ENCODE results near the gene FEV.

The FEV gene

DNA sequence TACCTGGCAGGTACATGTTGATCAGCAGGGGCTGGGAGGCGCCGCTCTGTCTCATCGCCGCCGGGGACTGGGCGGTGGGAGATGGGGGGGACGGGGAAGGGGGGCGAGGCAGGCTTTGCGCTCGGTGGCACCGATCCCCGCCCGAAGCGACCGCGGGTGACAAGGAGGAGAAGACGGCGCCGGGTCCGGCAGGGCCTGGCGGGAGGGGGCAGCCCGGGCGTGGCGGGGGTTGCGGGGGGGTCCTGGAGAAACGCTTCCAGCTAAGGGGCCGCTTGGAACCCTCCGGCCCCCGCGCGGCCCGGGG lies at the start of gene FEV:
TSS of gene FEV (minus strand) at position 164 of the 304 bp plus-strand sequence. CDS start at position 55, 109 bp downstream.
- DNase-seq = no peak

DNA sequence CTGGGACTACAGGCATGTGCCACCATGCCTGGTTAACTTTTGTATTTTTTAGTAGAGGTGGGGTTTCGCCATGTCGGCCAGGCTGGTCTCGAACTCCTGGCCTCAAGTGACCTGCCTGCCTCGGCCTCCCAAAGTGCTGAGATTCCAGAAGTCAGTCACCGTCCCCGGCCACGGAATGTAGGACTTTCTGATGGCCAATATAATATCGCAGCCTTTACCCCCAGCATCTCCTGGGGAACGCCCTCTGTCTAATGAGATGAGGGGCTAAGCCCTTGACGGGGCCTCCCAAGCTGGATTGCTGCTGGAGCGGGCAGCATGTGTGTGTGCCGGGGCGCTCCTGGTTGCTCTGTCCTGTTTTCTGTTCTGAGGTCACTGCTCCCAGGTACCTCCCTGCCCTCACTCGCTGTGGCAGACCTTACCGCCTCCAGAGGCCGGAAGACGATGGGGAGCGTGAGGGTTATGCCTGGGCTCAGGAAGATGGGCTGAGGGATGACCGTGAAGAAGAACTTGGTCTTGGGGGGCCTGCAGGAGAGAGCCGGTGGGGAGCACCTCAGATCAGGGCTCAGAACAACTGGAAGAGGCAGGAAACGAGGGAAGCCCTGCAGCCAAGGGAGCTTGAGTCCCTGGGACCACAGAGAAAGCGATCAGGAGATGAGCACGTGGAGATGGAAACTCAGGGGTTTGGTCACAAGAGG lies 47.2 kb upstream of the FEV start:
- no peak for DNase-seq

DNA sequence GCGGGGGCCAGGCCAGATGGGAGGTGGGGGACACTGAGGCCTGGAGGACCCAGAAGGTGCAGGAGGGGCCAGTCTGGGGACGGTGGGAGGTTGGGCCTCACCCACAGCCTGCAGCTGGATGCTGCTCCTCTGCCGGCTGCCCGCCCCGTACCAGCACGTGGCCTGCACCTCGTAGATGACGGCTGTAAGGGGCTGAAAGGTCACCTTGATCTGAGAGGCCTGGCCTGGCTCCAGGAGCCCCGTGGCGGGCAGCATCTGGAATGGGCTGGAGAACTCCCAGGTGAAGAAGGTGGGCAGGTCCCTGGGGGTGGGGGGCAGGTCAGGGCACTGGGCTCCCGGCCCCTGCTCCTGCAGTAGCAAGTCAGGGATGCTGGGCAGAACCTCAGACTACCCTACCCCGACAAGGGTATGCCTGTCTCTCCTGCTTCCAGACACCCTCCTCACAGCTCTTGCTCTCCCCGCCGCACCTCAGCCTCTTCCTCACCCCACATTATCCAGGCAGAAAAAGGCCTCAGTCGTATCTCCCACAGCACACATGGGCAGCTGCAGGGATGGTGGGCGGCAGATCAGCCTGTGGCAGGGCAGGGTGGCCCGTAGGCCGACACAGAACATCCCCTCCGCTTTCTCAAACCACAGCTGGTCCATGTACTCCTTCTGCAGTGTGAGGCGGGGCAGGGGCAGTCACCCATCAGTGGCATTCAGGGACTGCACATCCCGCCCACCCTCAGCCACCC lies 46.2 kb upstream of the FEV start:
- DNase-seq = no peak

DNA sequence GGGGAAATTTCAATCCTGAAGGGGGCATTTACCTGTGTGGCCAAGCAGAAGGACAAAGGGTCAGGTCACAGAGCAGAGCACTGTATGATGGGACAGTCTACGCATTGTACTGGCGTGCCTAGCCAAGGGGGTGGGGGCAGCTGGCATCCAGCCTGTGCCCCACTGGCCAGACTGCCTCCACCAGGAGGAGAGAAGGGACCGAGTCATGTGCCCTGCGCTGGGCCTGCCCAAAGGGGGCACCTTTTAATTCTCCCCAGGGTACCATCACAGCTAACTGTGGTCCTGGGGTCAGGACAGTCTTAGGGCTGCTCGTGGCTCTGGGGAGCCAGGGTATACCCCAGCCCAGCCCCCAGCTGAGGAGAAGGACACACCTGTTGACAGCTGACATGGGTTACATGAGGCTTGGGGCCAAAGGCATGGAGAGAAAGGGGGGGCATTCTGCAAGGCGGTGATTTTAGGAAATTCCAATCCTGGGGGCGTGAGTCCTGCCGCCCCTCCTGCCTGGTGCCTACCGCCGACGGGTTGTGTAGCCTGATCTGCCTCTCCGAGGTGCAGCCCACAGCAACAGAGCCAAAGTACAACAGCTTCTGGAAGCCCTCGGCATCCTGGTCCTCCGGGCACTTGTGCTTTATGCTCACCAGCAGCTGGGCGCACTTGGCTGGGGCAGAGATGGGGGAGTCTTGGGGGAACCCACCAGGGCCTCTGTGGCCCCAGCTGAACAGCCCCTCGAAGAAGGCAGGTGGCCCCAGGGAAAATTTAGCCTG lies 45.4 kb upstream of the FEV start:
- no peak for DNase-seq

DNA sequence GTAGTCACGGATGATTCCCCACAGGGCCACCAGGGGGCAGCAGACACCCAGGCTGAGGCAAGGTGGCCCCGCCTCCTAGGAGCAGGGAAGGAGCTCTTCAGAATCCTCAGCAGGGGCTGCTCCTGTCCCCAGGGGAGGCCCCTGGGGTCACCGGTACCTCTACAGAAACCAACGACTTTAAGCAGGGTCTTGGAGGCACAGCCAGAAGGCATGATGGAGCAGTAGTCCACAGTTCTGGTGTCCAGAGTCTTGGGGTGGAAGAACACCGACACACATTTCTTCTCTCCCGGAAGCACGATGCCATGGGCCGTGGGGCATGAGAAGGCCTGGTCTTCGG lies 44.8 kb upstream of the FEV start:
- peak; percentile 84 to 85 for DNase-seq

DNA sequence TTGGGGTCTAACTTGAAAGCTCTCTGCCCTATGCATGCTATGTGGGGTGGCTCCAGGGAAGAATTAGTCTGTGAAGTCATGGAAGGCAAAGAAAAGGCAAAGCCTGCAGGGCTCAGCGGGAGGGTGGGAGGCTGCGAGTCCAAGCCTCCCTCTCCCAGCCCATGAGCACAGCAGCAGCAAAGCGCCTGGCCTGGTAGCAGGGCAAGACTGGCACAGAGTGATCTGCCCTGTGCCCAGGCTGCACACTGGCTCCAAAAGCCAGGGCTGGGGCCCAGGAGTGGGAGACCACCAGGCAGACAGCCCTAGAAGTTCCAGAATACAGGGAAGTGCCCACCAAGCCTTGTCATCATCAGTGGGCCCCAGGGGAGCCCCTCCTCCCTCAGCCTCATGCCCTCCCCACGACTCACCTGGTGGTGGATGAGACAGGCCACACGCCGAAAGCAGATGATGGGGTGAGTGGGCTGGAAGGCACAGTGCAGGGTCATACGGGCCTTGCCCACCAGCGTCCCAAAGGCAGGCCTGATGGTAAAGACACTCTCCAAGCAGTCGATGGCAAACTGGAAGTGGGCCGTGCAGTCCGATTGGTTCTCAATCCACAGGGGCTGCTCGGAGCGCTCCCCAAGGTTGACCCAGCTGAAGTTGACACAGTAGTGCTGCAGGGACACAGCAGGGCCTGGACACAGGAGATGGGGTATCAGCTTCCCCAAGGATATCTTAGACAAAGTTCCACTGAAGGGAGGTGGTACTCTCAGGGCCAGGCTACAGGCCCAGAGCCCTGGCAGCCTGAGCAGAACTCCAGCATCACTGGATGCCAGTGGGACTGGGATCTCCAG lies 44.2 kb upstream of the FEV start:
- DNase-seq = no peak

DNA sequence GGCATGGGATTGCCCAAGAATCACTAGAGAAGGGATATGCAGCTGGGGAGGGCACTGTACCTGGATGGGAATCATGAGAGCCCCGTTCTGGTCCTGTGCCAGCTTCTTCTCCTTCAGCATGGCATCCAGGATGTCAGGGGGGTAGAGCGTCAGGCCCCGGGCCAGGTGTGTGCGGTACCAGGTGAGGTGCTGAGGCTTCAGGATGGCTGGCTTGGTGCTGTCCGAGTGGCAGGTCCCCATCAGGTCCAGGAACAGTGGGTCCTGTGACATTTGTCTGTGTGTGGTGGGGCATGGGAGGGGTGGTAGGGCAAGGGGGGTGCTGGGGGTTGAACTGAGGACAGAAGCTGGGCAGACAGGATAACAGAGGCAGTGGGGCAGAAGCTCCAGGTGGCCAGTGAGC lies 43.2 kb upstream of the FEV start:
- no peak for DNase-seq

DNA sequence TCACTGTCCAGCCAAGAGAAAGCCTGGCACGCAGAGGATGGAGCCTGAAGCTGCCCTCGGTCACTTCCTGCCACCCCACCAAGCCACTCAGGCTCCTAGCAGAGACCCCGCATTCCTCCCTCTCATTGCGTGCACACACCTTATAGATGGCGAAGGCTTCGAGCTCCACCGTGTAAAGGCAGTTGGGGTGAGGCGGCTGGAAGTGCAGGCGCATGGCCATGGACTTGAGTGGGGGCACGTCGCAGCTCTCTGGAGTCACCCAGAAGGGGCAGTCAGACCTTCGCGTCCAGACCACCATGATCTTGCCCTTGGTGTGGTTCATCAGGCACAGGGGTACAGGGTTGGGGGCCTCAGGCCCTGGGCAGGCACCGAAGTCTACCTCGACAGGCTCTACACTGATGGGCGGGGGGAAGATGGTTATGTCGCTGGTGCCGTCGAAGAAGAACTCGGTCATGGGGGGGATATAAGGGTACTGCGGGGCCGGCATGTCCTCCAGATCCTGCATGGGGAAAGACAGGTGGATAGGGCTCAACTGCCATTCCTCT lies 42.6 kb upstream of the FEV start:
- no peak for DNase-seq

DNA sequence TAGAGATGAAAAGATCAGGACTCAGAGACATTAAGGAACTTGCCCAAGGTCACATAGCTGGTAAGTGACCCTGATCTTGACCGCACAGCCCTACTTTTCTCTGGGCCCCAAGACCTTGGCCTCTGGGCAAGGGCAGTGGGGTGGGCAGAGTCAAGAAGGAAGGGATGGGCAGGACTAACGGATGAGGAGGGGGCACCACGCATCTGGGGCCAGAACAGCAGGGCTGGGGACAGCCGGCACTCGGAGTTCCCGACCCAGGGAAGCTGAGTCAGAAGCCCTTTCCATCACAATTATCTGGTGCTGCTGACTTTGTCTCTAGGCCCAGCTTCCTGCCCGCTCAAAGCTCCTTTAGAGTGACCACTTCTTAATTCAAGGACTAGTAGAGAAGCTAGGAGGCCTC lies 42.0 kb upstream of the FEV start:
- no peak for DNase-seq

DNA sequence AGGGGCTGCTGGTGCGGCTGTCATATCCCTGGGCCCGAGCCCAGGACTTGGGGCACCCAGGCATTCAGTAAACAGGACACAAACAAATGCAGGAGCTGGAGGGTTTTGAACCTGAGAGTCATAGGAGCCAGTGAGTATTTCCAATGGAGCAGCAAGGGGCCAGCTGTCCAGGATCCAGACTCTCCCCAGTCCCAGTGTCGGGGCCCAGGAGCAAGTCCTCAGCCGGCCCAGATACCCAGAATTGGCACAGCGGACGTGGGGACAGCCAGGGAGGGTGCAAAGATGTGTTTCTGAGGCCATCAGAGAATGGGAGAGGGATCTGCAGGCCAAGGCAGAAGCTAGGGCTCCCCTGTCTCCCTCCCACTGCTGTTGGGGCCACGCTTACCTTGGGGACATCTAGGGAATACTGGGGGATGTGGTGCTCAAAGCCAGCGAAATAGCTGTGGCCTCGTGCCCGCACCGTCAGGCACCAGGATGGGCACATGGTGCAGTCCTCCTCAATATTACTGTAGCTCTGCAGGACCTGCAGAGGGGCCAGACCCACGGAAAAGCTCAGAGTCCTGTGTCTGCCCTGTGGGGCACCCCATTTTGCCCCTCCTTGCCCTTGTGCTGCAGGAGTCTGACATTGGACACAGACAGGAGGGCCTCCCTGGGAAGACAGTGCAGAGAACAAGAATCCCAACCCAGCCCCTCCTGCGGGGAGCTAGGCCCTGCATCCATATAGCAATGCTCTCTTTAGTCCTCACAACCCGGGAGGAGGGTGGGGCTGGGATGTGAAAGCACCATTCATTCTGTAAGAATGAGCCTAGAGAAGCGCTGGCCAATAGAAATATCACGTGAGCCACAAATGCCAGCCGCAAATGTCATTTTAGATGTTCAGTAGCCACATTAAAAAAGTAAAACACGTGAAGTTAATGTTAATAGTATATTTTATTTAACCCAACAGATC lies 40.9 kb upstream of the FEV start:
- no peak for DNase-seq

DNA sequence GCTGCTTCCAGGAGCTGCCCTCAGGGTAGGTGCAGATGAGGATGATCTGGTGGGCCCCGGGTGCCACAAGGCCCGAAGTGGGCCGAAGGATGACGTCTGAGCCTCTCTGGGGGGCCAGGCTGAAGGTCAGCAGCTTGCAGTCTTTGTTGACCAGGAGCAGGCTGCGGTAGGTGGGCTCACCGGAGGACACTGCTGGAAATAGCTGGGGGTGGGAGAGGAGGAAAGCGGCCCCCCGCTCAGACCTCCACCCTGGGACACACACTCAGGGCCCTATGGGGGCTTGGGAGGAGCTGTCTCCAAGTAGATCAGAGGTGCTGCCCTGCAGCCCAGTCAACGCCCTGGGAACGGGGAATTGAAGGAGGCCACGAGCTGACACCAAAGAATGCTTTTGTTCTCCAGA lies 39.1 kb upstream of the FEV start:
- DNase-seq = no peak

DNA sequence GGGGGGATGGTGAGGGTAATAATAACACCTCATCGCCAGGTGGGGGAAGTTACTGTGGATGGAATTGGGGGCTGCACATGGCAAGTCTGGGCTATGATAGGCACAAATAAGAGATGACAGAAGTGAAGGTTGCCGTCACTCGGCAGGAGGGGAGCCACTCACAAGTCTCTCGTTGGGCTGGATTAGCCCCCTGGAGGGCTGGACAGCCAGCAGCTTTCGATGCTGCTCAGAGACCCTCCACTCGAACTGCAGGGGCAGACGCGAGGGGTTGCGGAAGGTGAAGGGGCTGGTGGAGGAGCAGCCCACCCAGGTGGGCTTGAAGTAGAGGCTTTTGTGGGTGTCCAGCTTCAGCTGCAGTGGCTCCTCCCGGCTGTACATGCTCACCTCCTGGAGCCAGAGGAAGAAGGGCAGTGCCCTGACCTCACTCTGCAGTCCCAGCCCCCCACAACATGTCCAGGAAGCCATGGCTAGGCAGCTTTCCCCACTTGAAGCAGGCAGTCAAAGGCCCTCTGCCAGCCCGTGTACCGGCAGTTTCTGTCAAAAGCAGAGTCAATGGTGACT lies 38.1 kb upstream of the FEV start:
- DNase-seq = no peak

DNA sequence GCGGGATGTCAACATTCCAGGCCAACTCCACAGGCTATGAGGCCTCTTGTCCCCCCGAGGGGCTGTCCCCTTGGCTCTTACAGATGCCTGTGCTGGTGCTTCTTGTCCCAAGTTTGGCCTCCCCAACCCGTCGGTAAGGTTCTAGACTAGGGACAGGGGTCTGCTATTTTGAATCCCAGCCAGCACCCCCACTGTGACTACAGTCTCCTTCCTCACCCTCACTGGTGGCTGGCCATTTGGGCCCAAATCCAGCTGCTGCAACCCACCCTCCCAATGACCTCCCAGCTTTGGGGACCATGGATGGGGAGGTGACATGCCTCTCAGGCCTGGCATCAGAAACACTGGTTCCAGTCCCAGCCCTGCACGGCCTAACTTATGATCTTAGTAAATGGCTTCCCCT lies 37.6 kb upstream of the FEV start:
- no peak for DNase-seq

DNA sequence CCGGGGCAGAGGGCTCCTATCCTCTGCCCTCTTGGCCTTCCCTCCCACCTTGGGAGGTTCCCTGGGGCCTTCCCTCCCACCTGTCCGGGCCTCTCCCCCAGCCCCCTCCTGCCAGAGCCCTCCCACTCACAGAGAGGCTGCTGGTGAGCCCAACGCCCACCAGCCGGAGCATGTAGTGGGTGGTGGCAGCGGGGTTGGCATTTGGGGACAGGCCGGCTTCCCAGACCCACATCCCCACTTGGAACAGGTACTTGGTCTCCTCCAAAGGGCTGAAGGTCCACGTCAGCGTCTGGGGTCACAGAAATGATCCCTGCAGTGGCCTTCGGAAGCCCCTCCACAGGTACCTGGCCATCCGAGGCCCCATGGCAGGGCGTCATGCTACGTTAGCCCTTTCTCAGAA lies 37.1 kb upstream of the FEV start:
- DNase-seq = no peak

DNA sequence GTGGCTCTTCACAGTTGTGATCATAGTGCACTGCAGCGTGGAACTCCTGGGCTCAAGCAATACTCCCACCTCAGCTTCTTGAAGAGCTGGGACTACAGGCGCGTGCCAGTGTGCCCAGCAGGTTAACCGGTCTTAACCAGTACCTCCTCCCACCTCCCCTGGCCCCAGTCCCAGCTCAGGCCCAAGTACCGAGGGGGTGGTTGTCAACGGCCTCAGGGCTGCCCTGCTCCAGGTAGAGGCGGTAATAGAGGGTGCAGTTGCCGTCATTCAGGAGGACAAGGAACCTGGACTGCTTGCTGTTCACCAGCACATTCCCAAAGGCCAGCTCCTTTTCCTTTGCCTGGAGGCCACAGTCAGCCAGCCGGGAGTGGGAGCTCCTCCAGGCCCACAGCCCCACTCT lies 36.6 kb upstream of the FEV start:
- DNase-seq = no peak

DNA sequence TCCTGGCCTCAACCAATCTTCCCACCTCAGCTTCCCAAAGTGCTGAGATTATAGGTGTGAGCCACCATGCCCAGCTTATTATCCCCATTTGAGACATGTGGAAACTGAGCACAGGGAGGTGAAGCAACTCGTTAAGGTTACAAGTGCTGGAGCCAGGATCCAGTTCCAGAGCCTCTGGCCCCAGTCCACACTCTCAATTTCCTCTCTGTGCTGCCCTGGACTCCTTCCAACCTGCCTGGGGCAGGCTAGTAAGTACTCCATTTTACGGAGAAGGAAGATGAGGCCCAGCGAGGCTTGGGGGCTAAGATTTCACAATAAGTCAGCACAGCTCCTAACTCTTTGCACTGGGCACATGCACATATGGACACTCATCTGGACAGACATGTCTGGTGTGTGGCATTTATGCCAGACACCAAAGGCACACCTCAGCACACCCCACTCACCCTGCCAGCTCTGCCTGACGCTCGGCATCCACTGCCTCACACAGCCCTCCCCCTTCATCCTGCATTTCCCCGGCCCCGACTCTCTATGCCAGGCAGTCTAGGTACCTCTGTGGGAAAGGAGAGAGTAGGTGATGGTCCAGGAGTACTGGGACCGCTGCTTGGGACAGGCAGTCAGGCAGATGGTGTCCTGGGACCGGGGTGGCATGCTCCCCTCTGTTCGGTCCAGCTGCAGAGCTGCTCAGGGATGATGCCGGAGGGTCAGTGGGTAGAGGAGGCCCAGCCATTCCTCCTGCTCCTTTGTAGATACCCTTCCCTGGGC lies 35.8 kb upstream of the FEV start:
- no peak for DNase-seq

DNA sequence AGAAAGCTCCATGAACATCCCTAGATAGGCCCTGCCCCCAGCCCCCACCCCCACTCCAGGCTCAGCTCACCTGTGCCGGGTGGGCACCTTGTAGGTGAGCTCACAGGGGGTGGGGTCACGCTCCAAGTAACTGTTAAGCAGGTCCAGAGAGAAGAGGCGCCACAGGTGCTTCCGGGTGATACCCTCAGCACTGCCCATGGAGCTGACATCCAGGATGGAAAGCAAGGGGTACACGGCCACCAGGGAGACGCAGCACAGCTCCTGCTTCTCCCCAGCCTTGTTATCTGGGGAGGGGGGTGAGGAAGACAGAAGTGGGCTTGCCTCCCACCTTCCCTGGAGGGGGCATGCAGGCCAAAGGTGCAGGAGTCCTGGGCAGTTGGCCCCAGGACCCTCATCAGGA lies 34.5 kb upstream of the FEV start:
- no peak for DNase-seq

DNA sequence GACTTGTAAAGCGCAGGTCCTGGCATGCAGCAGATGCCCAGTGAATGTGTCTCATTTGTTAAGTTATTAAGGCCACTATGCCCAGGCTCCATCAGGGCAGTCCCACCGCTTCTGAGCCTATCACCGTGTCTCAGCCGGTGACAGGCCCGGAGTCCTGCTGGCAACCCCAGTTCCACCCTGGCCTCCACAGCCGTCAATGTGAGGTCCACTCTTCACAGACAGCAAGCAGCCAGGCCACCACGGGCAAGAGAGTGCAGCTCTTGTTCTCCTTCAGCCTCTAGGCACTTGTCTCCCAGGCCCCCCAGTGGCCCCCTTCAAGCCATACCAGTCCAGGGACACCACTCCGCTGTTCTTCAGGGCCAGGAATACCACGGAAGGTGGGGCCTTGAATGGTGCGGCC lies 33.7 kb upstream of the FEV start:
- DNase-seq = no peak

DNA sequence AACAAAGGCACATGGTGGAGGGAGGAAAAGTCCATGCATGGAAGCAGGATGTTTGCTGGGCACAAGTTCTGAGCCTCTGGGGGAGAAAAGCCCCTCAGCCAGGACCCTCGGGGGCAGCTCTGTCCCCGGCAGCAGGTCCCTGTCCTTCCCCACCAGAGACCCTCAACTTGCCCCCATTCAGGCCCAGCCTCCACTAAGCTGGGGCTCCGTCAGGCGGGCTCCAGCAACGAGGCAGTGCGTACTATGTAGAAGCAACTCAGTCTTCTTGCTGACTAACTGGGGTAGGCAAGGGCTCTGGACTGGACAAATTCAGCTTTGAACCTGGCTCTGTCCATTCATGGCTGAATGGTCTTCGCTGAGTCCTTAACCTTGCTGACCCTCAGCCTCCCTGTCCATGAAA lies 33.3 kb upstream of the FEV start:
- DNase-seq = no peak

DNA sequence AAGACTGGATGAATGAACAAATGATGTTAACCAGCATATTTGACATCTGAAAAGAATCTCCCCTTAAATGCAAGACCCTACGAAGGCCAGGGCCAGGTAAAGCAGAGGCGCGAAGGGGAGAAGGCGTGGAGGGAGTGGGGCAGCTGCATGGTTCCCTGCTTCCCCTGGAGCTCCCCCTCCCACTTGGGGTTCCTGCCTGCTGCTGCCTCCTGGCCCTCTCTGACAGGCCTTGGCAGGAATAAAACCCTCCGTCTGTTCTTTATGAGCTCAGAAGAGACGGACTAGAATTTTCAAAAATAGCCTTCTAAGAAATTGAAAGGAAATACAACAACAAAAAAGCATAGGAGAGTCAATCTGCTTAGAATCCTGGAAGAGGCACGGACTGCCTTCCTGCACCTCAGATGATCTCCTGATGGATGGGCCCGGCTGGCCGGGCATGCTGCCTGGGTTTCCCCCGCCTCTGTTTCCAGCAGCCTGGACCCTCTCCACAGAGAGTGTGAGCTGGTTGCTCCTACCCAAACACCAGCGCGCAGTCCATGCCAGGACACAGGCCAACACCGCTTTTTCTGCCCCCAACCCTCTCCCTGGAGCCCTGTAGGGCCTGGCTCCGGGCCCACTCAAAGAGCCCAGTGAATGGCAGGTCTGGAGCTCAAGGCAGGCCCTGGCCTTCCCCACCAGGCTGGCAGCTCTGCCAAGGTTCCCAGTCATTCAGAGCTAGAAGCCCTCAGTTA lies 32.4 kb upstream of the FEV start:
- DNase-seq = no peak
